HepG2 (cell line): ENCODE results near the gene COA3. TPM values are rescaled to one million over a fixed set of nuclear protein-coding genes. Genes with fewer than 3 reads are reported as not detected.

Experiments used
- CBX5 ChIP-seq: sonication (generic); formaldehyde crosslinking; IDR thresholded peaks from 2 replicates; pipeline ENCODE4 v1.4.0; 2020; ENCODE audit warnings: missing genetic modification reagents, borderline replicate concordance
- CHD2 ChIP-seq: IDR thresholded peaks from 2 replicates; pipeline ENCODE4 v1.6.1; 2011; ENCODE audit warnings: low read depth, low read length, improper control_type of control experiment
- DNMT1 ChIP-seq: sonication (generic); formaldehyde crosslinking; IDR thresholded peaks from 2 replicates; pipeline ENCODE4 v1.5.1; 2020; ENCODE audit warnings: mild to moderate bottlenecking, missing genetic modification reagents
- FLYWCH1 ChIP-seq: sonication (generic); formaldehyde crosslinking; IDR thresholded peaks from 2 replicates; pipeline ENCODE4 v1.8.1; 2023; ENCODE audit warnings: mild to moderate bottlenecking, missing genetic modification reagents
- GABPA ChIP-seq, 2 experiments: IDR thresholded peaks; 2 replicates each; pipeline ENCODE4 v1.6.1; 2011 to 2016; ENCODE audit warnings: low read depth in 2 of 2, low read length in 1 of 2, missing biosample characterization in 1 of 2, missing genetic modification characterization in 1 of 2
- HNRNPK ChIP-seq: fragments of 200-400 bp; formaldehyde crosslinking; IDR thresholded peaks from 2 replicates; pipeline ENCODE4 v1.6.1; 2018; ENCODE audit warnings: low read length, low read depth, moderate library complexity, mild to moderate bottlenecking; ENCODE audit not compliant: poor library complexity, severe bottlenecking
- MATR3 ChIP-seq: sonication (generic); formaldehyde crosslinking; IDR thresholded peaks from 2 replicates; pipeline ENCODE4 v1.4.0; 2020; ENCODE audit warnings: missing genetic modification reagents
- NFE2 ChIP-seq: sonication (generic); formaldehyde crosslinking; IDR thresholded peaks from 2 replicates; pipeline ENCODE4 v1.4.0; 2020; ENCODE audit warnings: missing genetic modification reagents
- PHF21A ChIP-seq: sonication (generic); formaldehyde crosslinking; IDR thresholded peaks from 2 replicates; pipeline ENCODE4 v1.5.0; 2020; ENCODE audit warnings: mild to moderate bottlenecking, missing genetic modification reagents
- PLRG1 ChIP-seq: fragments of 450-650 bp; conservative IDR thresholded peaks from 2 replicates; pipeline ENCODE4 v1.6.1; 2016
- PRPF4 ChIP-seq: fragments of 200-400 bp; formaldehyde crosslinking; IDR thresholded peaks from 2 replicates; pipeline ENCODE4 v1.6.1; 2016; ENCODE audit warnings: low read length, low read depth; ENCODE audit not compliant: poor library complexity, severe bottlenecking
- SETDB1 ChIP-seq: sonication (generic); formaldehyde crosslinking; IDR thresholded peaks from 2 replicates; pipeline ENCODE4 v1.5.1; 2020; ENCODE audit warnings: missing genetic modification reagents, mild to moderate bottlenecking, borderline replicate concordance
- ZBTB1 ChIP-seq: sonication (generic); formaldehyde crosslinking; IDR thresholded peaks from 2 replicates; pipeline ENCODE4 v1.4.0; 2020; ENCODE audit warnings: missing genetic modification reagents, borderline replicate concordance
- ZFP36L1 ChIP-seq: sonication (generic); formaldehyde crosslinking; IDR thresholded peaks from 2 replicates; pipeline ENCODE4 v1.8.0; 2022; ENCODE audit warnings: mild to moderate bottlenecking, missing genetic modification reagents, moderate library complexity
- ZNF12 ChIP-seq: sonication (generic); formaldehyde crosslinking; IDR thresholded peaks from 2 replicates; pipeline ENCODE4 v1.5.0; 2020; ENCODE audit warnings: missing genetic modification reagents
- ZNF136 ChIP-seq: sonication (generic); formaldehyde crosslinking; IDR thresholded peaks from 2 replicates; pipeline ENCODE4 v1.8.1; 2022; ENCODE audit warnings: low read depth, mild to moderate bottlenecking, moderate library complexity, missing genetic modification reagents
- ZNF34 ChIP-seq: sonication (generic); formaldehyde crosslinking; IDR thresholded peaks from 2 replicates; pipeline ENCODE4 v1.4.0; 2020; ENCODE audit warnings: mild to moderate bottlenecking, missing genetic modification reagents, borderline replicate concordance
- ZNF446 ChIP-seq: sonication (generic); formaldehyde crosslinking; IDR thresholded peaks from 2 replicates; pipeline ENCODE4 v1.5.0; 2020; ENCODE audit warnings: mild to moderate bottlenecking, missing genetic modification reagents
- ZNF615 ChIP-seq: sonication (generic); formaldehyde crosslinking; IDR thresholded peaks from 2 replicates; pipeline ENCODE4 v1.5.0; 2020; ENCODE audit warnings: mild to moderate bottlenecking, missing genetic modification reagents, borderline replicate concordance
- ZNF652 ChIP-seq: IDR thresholded peaks from 2 replicates; pipeline ENCODE4 v1.6.1; 2016; ENCODE audit warnings: low read depth, borderline replicate concordance
- ZNF746 ChIP-seq: sonication (generic); formaldehyde crosslinking; IDR thresholded peaks from 2 replicates; pipeline ENCODE4 v1.8.0; 2022; ENCODE audit warnings: mild to moderate bottlenecking, missing genetic modification reagents
- ZNF766 ChIP-seq: sonication (generic); formaldehyde crosslinking; IDR thresholded peaks from 2 replicates; pipeline ENCODE4 v1.5.0; 2020; ENCODE audit warnings: missing genetic modification reagents, borderline replicate concordance
- ZNF784 ChIP-seq: sonication (generic); formaldehyde crosslinking; IDR thresholded peaks from 2 replicates; pipeline ENCODE4 v1.5.1; 2020; ENCODE audit warnings: missing genetic modification reagents, mild to moderate bottlenecking, borderline replicate concordance
- ZNF816 ChIP-seq: sonication (generic); formaldehyde crosslinking; IDR thresholded peaks from 2 replicates; pipeline ENCODE4 v1.8.0; 2022; ENCODE audit warnings: missing genetic modification reagents, mild to moderate bottlenecking, borderline replicate concordance
- ZNF878 ChIP-seq: sonication (generic); formaldehyde crosslinking; IDR thresholded peaks from 2 replicates; pipeline ENCODE4 v1.8.1; 2023; ENCODE audit warnings: mild to moderate bottlenecking, missing genetic modification reagents, moderate library complexity
- ZSCAN25 ChIP-seq: sonication (generic); formaldehyde crosslinking; IDR thresholded peaks from 2 replicates; pipeline ENCODE4 v1.8.0; 2022; ENCODE audit warnings: mild to moderate bottlenecking, missing genetic modification reagents
- polyA plus RNA-seq, 8 experiments: library from polyadenylated mRNA; depleted of rRNA in 3 of 8; stranded (reverse) in 7 of 8; unstranded in 1 of 8; fragments of >200 nt; fragmentation: Illumina TruSeq in 4 of 8; extraction: Trizol in 4 of 8; gene quantifications; 2 replicates each; pipeline versions ENCODE4 v1.2.1 to v1.2.3, GENCODE V29; 2011 to 2016; ENCODE audit warnings: low read depth in 4 of 8, missing spikeins in 1 of 8, mixed read lengths in 1 of 8; ENCODE audit not compliant: insufficient read depth in 1 of 8
- total RNA-seq, 5 experiments: library from RNA; depleted of rRNA; stranded (reverse); fragments of >200 nt; fragmentation: Illumina TruSeq; extraction: Trizol; gene quantifications; 2 replicates each; pipeline ENCODE4 v1.2.3, GENCODE V29; 2016; ENCODE audit warnings: low read depth in 1 of 5
- TF ChIP-seq, protein P1 (sequence below): sonication (generic); formaldehyde crosslinking; IDR thresholded peaks from 2 replicates; pipeline ENCODE4 v1.5.0; 2020; ENCODE audit warnings: mild to moderate bottlenecking, missing genetic modification reagents
- TF ChIP-seq, protein P2 (sequence below): sonication (generic); formaldehyde crosslinking; IDR thresholded peaks from 2 replicates; pipeline ENCODE4 v1.5.0; 2020; ENCODE audit warnings: missing genetic modification reagents, mild to moderate bottlenecking, borderline replicate concordance

The COA3 gene
- total and polyA plus RNA-seq, 2 of the 13 experiments (the other 11 are each of a cell fraction or from before 2014, with no cell fraction given), result 133 to 202 TPM

GRCh38 chr17:42843358-42843934, 44.9 kb upstream of the COA3 start (continued):
- TF ChIP-seq, protein P1, sequence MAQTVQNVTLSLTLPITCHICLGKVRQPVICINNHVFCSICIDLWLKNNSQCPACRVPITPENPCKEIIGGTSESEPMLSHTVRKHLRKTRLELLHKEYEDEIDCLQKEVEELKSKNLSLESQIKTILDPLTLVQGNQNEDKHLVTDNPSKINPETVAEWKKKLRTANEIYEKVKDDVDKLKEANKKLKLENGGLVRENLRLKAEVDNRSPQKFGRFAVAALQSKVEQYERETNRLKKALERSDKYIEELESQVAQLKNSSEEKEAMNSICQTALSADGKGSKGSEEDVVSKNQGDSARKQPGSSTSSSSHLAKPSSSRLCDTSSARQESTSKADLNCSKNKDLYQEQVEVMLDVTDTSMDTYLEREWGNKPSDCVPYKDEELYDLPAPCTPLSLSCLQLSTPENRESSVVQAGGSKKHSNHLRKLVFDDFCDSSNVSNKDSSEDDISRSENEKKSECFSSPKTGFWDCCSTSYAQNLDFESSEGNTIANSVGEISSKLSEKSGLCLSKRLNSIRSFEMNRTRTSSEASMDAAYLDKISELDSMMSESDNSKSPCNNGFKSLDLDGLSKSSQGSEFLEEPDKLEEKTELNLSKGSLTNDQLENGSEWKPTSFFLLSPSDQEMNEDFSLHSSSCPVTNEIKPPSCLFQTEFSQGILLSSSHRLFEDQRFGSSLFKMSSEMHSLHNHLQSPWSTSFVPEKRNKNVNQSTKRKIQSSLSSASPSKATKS (CRISPR knock-in tag), result no peak
- TF ChIP-seq ZNF878 (CRISPR knock-in tag) (no peak), SETDB1 (no peak), ZNF136 (CRISPR knock-in tag) (no peak), ZNF766 (CRISPR knock-in tag) (no peak), ZNF446 (CRISPR knock-in tag) (no peak), GABPA (IDR thresholded peaks at IDR 0.05; ENCODE audit: low read depth, low read length) (no peak), GABPA (CRISPR knock-in tag; IDR thresholded peaks at IDR 0.05; ENCODE audit: low read depth) (no peak), PRPF4 (no peak), PHF21A (CRISPR knock-in tag) (no peak), ZNF34 (CRISPR knock-in tag) (no peak), ZNF652 (CRISPR knock-in tag) (no peak), ZNF746 (no peak), ZNF816 (no peak), HNRNPK (no peak), ZSCAN25 (CRISPR knock-in tag) (no peak), NFE2 (CRISPR knock-in tag) (no peak), ZNF615 (CRISPR knock-in tag) (no peak), PLRG1 (no peak), DNMT1 (no peak), ZBTB1 (CRISPR knock-in tag) (no peak; the same call in 1 of the 2 replicates), CBX5 (no peak), MATR3 (CRISPR knock-in tag) (no peak), ZNF12 (no peak), ZFP36L1 (CRISPR knock-in tag) (no peak), ZNF784 (CRISPR knock-in tag) (no peak), CHD2 (no peak), FLYWCH1 (CRISPR knock-in tag) (no peak)
- TF ChIP-seq, protein P2, sequence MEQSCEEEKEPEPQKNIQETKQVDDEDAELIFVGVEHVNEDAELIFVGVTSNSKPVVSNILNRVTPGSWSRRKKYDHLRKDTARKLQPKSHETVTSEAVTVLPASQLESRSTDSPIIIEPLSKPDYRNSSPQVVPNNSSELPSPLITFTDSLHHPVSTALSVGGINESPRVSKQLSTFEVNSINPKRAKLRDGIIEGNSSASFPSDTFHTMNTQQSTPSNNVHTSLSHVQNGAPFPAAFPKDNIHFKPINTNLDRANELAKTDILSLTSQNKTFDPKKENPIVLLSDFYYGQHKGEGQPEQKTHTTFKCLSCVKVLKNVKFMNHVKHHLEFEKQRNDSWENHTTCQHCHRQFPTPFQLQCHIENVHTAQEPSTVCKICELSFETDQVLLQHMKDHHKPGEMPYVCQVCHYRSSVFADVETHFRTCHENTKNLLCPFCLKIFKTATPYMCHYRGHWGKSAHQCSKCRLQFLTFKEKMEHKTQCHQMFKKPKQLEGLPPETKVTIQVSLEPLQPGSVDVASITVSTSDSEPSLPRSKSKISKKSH (CRISPR knock-in tag), result no peak
